Endothelial cell of umbilical vein (primary cell): Measurements from ENCODE around the gene GAS2L2.

Experiments used
- CTCF ChIP-seq, 2 donors: IDR thresholded peaks; 1 replicate in 1 of 2; 2 replicates in 1 of 2; pipeline ENCODE4 v1.5.1; 2011; ENCODE audit warnings: low read length in 2 of 2, mild to moderate bottlenecking in 2 of 2, moderate library complexity in 2 of 2, control low read depth in 1 of 2, inconsistent platforms in 1 of 2, low read depth in 1 of 2; ENCODE audit not compliant: insufficient read depth in 1 of 2; ENCODE audit errors: extremely low read depth in 1 of 2
- EZH2 ChIP-seq: IDR thresholded peaks from 2 replicates; pipeline ENCODE4 v1.6.1; 2012; ENCODE audit warnings: borderline replicate concordance, low read depth, mild to moderate bottlenecking, moderate library complexity, low read length, inconsistent platforms; ENCODE audit not compliant: severe bottlenecking
- GATA2 ChIP-seq: IDR thresholded peaks from 2 replicates; pipeline ENCODE4 v1.7.0; 2011; ENCODE audit warnings: low read depth, mild to moderate bottlenecking, moderate library complexity, mixed read lengths, low read length; ENCODE audit not compliant: insufficient read length, insufficient read depth
- MAX ChIP-seq: IDR thresholded peaks from 2 replicates; pipeline ENCODE4 v1.6.1; 2011; ENCODE audit not compliant: insufficient read depth, insufficient read length
- MYC ChIP-seq: IDR thresholded peaks from one replicate; pipeline ENCODE4 v1.6.1; 2011; ENCODE audit warnings: mild to moderate bottlenecking, low read depth, low read length
- POLR2A ChIP-seq: IDR thresholded peaks from 2 replicates; pipeline ENCODE4 v1.6.1; 2012; ENCODE audit warnings: low read depth, mild to moderate bottlenecking, control low read depth, low read length
- POLR2AphosphoS5 ChIP-seq: IDR thresholded peaks from 2 replicates; pipeline ENCODE4 v1.6.1; 2012; ENCODE audit warnings: low read depth, mild to moderate bottlenecking, control low read depth, low read length, moderate library complexity; ENCODE audit not compliant: insufficient read depth

- TF ChIP-seq CTCF (IDR thresholded peaks at IDR 0.05; ENCODE audit: extremely low read depth in 1 of 2, insufficient read depth in 1 of 2, low read depth in 1 of 2, low read length in 2 of 2) (no peak), POLR2A (no peak), POLR2AphosphoS5 (no peak), MAX (no peak), EZH2 (no peak), MYC (no peak), GATA2 (no peak)
Observed at GRCh38 chr17:35752945-35753764, at the start of gene GAS2L2.
